Measurements from ENCODE around the gene NDUFC2. TPM values are rescaled to one million over a fixed set of nuclear protein-coding genes. Genes with fewer than 3 reads are reported as not detected.
"Not testable (repeated sequence)": the region's sequence is repeated elsewhere in the genome, so short reads cannot be mapped to it uniquely, and the experiment has no call there.

NDUFC2 gene
- total and polyA plus RNA-seq, 3 experiments from 2014 or later, result 189 to 220 (median 202) TPM

DNA sequence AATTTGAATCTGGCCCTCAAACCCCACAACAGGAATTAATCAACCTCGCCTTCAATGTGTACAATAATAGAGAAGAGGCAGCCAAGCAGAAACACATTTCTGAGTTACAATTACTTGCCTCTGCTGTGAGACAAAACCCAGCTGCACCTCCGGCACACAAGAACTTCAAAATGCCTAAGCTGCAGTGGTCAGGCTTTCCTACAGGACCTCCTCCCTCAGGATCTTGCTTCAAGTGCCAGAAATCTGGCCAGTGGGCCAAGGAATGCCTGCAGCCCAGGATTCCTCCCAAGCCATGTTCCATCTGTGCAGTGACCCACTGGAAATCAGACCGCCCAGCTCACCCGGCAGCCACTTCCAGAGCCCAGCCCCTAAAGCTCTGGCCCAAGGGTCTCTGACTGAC, 3.4 kb upstream of the NDUFC2 start:
- Histone ChIP-seq H3K27ac (ENCODE audit: low read depth, low read length) (no peak overlapping the region), H3K4me1 (ENCODE audit: insufficient read depth, low read length) (peaks cover 22% of the 10 kb centered on the region), H3K4me3 (ENCODE audit: low read length) (no peak overlapping the region), H3K36me3 (ENCODE audit: insufficient read depth, low read length) (no peaks in the 10 kb centered on the region), H3K9me3 (ENCODE audit: low read length) (no peaks in the 10 kb centered on the region), H3K27me3 (ENCODE audit: insufficient read depth, low read length, poor library complexity, severe bottlenecking) (no peaks in the 10 kb centered on the region)
- no peaks in the 10 kb centered on the region for H3K9me3 Mint-ChIP-seq
- no peak for DNase-seq
- H3K4me1 Mint-ChIP-seq, result peaks cover 28 to 40% (median 33%) of the 10 kb centered on the region in 3 donors
- POLR2A ChIA-PET, result no interaction called here
- peak overlapping the region in 1 of 8 donors; percentile 65 for H3K27ac Mint-ChIP-seq
- CTCF ChIA-PET, result no interaction called here
- H3K36me3 Mint-ChIP-seq, result peaks cover 0 to 13% (median 2%) of the 10 kb centered on the region in 3 donors
- H3K4me3 Mint-ChIP-seq, result no peak overlapping the region
- H3K27me3 Mint-ChIP-seq, result no peaks in the 10 kb centered on the region

DNA sequence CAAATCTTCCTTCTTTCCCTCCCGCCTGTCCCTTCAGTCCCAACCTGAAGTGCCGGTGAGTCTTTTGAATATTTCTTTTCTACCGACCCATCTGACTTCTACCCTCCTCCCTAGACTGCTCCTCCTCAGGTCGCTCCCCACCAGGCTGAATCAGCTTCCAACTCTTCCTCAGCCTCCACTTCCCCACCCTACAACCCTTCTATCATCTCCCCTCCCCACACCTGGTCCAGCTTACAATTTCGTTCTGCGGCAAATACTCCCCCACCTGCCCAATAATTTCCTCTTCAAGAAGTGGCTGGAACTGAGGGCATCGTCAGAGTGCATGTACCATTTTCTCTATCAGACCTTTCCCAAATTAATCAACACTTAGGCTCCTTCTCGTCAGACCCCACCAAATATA, 2.5 kb upstream of the NDUFC2 start:
- DNase-seq, result no peak
- Mint-ChIP-seq H3K27ac (peak overlapping the region in 3 of 8 donors; percentile 31 to 65 (median 38)), H3K27me3 (no peaks in the 10 kb centered on the region), H3K4me3 (peak overlapping the region in 5 of 7 donors; percentile 95 to 96 (median 96)), H3K9me3 (no peaks in the 10 kb centered on the region), H3K36me3 (peaks cover 0 to 15% (median 2%) of the 10 kb centered on the region in 3 donors), H3K4me1 (peaks cover 35 to 48% (median 41%) of the 10 kb centered on the region in 3 donors)
- CTCF ChIA-PET, result no interaction called here
- Histone ChIP-seq H3K9me3 (ENCODE audit: low read length) (no peaks in the 10 kb centered on the region), H3K4me3 (ENCODE audit: low read length) (no peak overlapping the region), H3K27ac (ENCODE audit: low read depth, low read length) (no peak overlapping the region), H3K36me3 (ENCODE audit: insufficient read depth, low read length) (no peaks in the 10 kb centered on the region), H3K4me1 (ENCODE audit: insufficient read depth, low read length) (peaks cover 31% of the 10 kb centered on the region), H3K27me3 (ENCODE audit: insufficient read depth, low read length, poor library complexity, severe bottlenecking) (no peaks in the 10 kb centered on the region)
- POLR2A ChIA-PET, result no interaction called here

DNA sequence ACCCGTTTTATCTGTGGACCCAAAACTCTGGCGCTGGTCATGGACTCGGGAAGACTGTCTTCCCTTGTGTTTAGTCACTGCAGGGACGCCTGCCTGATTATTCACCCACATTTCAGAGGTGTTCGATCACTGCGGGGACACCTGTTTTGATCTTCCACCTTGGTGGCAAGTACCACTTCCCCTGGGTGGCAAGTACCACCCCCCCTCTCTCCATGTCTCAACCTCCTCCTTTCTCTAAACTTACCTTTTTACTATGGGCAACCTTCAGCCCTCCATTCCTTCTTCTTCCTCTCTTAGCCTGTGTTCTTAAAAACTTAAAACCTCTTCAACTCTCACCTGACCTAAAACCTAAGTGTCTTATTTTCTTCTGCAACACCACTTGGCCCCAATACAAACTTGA, 1.9 kb upstream of the NDUFC2 start:
- Histone ChIP-seq H3K4me3 (ENCODE audit: low read length) (peak overlapping the region; percentile 6), H3K36me3 (ENCODE audit: insufficient read depth, low read length) (no peaks in the 10 kb centered on the region), H3K4me1 (ENCODE audit: insufficient read depth, low read length) (peaks cover 36% of the 10 kb centered on the region), H3K27ac (ENCODE audit: low read depth, low read length) (peak overlapping the region; percentile 83), H3K9me3 (ENCODE audit: low read length) (no peaks in the 10 kb centered on the region), H3K27me3 (ENCODE audit: insufficient read depth, low read length, poor library complexity, severe bottlenecking) (no peaks in the 10 kb centered on the region)
- CTCF ChIA-PET, result no interaction called here
- POLR2A ChIA-PET, result no interaction called here
- Mint-ChIP-seq H3K27ac (peak overlapping the region; percentile 39 to 88 (median 66)), H3K27me3 (no peaks in the 10 kb centered on the region), H3K9me3 (no peaks in the 10 kb centered on the region), H3K36me3 (peaks cover 0 to 17% (median 2%) of the 10 kb centered on the region in 3 donors), H3K4me1 (peaks cover 38 to 52% (median 45%) of the 10 kb centered on the region in 3 donors), H3K4me3 (peak overlapping the region in 6 of 7 donors; percentile 79 to 96 (median 96))
- peak in 2 of 5 donors; percentile 26 to 42 for DNase-seq

DNA sequence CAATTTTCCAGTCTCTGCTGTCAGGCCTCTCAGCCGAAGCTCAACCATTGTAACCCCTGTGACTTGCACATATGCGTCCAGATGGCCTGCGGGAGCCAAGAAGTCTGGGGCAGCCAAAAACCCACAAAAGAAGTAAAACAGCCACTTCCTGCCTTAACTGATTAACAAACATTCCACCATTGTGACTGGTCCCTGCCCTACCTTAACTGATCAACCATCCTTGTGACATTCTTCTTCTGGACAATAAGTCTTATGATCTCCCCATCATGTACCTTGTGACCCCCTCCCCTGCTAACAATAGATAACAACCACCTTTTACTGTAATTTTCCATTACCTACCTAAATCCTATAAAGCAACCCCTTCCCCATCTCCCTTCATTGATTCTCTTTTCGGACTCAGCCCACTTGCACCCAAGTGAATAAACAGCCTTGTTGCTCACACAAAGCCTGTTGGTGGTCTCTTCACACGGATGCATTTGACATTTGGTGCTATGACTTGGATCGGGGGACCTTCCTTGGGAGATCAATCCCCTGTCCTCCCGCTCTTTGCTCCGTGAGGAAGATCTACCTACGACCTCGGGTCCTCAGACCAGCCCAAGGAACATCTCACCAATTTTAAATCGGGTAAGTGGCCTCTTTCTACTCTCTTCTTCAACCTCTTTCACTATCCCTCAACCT, 1.3 kb upstream of the NDUFC2 start:
- Histone ChIP-seq H3K4me1 (ENCODE audit: insufficient read depth, low read length) (peaks cover 42% of the 10 kb centered on the region), H3K27me3 (ENCODE audit: insufficient read depth, low read length, poor library complexity, severe bottlenecking) (no peaks in the 10 kb centered on the region), H3K27ac (ENCODE audit: low read depth, low read length) (peak overlapping the region; percentile 83), H3K9me3 (ENCODE audit: low read length) (no peaks in the 10 kb centered on the region), H3K36me3 (ENCODE audit: insufficient read depth, low read length) (no peaks in the 10 kb centered on the region), H3K4me3 (ENCODE audit: low read length) (peak overlapping the region; percentile 82)
- Mint-ChIP-seq H3K27me3 (no peaks in the 10 kb centered on the region), H3K27ac (peak overlapping the region; percentile 39 to 90 (median 74)), H3K4me3 (peak overlapping the region in 6 of 7 donors; percentile 95 to 98 (median 96)), H3K4me1 (peaks cover 41 to 58% (median 51%) of the 10 kb centered on the region in 3 donors), H3K9me3 (no peaks in the 10 kb centered on the region), H3K36me3 (peaks cover 0 to 18% (median 2%) of the 10 kb centered on the region in 3 donors)
- CTCF ChIA-PET, result no interaction called here
- POLR2A ChIA-PET, result no interaction called here
- no peak for DNase-seq

DNA sequence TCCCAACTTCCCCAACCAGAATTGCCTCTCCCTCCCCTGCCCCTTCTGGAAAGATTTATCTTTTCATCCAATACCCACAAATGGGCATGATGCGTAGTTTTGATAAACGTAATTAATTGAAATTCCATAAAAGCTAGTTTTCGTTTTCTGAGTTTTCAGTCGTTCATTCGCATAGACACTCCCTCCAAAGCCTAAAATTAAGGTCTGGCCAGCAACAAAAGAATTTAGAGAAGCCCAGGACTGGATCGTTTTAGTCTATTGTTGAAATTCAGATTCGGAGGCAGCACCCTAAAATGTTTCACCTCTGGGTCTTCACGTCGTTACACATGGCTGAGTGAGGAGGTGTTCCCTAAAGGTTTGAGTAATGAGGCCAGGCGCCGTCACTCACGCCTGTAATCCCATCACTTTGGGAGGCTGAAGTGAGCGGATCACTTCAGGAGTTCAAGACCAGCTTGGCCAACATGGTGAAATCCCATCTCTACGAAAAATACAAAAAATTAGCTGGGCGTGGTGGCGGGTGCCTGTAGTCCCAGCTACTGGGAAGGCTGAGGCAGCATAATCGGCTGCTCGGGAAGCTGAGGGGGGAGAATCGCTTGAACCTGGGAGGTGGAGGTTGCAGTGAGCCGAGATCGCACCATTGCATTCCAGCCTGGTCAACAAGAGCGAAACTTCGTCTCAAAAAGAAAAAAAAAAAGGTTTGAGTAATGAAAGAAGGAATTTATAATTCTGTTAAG, 589 bp upstream of the NDUFC2 start:
- POLR2A ChIA-PET, result interaction anchor here (1.4 kb wide), 1 partner anchor 338 kb away, joined by 4 read pairs; the partner anchor contains the start of gene GAB2
- peaks cover 48% of the 10 kb centered on the region for H3K4me1 ChIP-seq (ENCODE audit: insufficient read depth, low read length)

DNA sequence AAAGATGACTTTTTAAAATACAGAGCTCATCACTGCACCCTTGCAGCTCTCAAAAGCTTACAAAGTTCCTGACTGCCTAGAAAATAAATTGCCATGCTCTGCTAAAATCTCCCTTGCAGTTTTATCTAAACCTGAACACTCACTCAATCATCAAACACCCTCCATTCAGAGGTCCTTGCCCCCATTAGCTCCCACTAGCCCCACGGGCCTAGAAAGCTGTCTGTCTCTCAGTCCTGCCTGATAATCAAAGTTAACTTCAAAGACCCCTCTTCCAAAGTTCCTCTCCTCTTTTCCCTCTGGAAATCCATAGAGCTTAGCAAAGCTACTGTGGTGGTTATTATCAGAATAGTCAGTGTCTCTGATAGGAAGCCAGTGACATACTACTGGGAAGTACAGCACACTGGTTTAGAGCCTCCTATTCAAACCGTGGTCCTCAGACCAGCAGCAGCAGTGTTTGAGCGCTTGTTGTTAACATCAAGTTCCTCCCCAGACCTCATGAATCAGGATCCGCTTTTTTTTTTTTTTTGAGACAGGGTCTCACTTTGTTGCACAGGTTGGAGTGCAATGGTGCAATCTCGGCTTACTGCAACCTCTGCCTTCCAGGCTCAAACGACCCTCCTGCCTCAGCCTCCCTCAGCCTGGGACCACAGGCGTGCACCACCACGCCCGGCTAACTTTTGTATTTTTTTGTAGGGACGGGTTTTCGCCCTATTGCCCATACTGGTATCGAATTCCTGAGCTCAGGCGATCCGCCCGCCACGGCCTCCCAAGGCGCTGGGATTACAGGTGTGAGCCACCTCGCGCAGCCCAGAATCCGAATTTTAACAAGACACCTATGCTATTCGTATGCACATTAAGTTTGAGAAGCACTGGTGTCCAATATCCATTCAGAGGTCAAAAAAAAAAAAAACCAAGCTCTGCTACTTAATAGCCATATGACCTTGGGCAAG, 1.2 kb downstream of the NDUFC2 start:
- H3K4me1 ChIP-seq (ENCODE audit: insufficient read depth, low read length), result peaks cover 48% of the 10 kb centered on the region
- peak overlapping the region in 6 of 7 donors; percentile 95 to 98 (median 96) for H3K4me3 Mint-ChIP-seq
- ChIA-PET CTCF (interaction anchor here (0.8 to 1.3 kb wide), 5 partner anchors 31 to 111 kb away, joined by 3 to 4 read pairs (median 3); partner anchors contain the start of gene ALG8), POLR2A (no interaction called here)
- peak overlapping the region; percentile 52 to 97 (median 93) for H3K27ac Mint-ChIP-seq
- no peak for DNase-seq
- H3K27ac ChIP-seq (ENCODE audit: low read depth, low read length), result peak overlapping the region; percentile 83
- peaks cover 53 to 78% (median 74%) of the 10 kb centered on the region in 3 donors for H3K4me1 Mint-ChIP-seq
- no peaks in the 10 kb centered on the region for H3K27me3 ChIP-seq (ENCODE audit: insufficient read depth, low read length, poor library complexity, severe bottlenecking)
- H3K36me3 ChIP-seq (ENCODE audit: insufficient read depth, low read length), result no peaks in the 10 kb centered on the region
- H3K9me3 Mint-ChIP-seq, result no peaks in the 10 kb centered on the region
- peaks cover 0 to 2% of the 10 kb centered on the region in 2 donors for H3K27me3 Mint-ChIP-seq
- H3K36me3 Mint-ChIP-seq, result peaks cover 0 to 27% (median 3%) of the 10 kb centered on the region in 3 donors
- no peaks in the 10 kb centered on the region for H3K9me3 ChIP-seq (ENCODE audit: low read length)
- peak overlapping the region; percentile 82 for H3K4me3 ChIP-seq (ENCODE audit: low read length)

More for the DNA sequence above, 589 bp upstream of the NDUFC2 start:
- DNase-seq, result no peak
- no peaks in the 10 kb centered on the region for H3K9me3 ChIP-seq (ENCODE audit: low read length)
- no peaks in the 10 kb centered on the region for H3K9me3 Mint-ChIP-seq
- no peaks in the 10 kb centered on the region for H3K27me3 Mint-ChIP-seq
- peak overlapping the region; percentile 31 to 95 (median 93) for H3K27ac Mint-ChIP-seq
- H3K4me3 Mint-ChIP-seq, result peak overlapping the region in 6 of 7 donors; percentile 95 to 98 (median 96)
- peaks cover 0 to 20% (median 3%) of the 10 kb centered on the region in 3 donors for H3K36me3 Mint-ChIP-seq
- no peaks in the 10 kb centered on the region for H3K27me3 ChIP-seq (ENCODE audit: insufficient read depth, low read length, poor library complexity, severe bottlenecking)
- peak overlapping the region; percentile 82 for H3K4me3 ChIP-seq (ENCODE audit: low read length)
- H3K36me3 ChIP-seq (ENCODE audit: insufficient read depth, low read length), result no peaks in the 10 kb centered on the region
- H3K4me1 Mint-ChIP-seq, result peaks cover 46 to 66% (median 58%) of the 10 kb centered on the region in 3 donors
- CTCF ChIA-PET, result no interaction called here
- peak overlapping the region; percentile 83 for H3K27ac ChIP-seq (ENCODE audit: low read depth, low read length)

DNA sequence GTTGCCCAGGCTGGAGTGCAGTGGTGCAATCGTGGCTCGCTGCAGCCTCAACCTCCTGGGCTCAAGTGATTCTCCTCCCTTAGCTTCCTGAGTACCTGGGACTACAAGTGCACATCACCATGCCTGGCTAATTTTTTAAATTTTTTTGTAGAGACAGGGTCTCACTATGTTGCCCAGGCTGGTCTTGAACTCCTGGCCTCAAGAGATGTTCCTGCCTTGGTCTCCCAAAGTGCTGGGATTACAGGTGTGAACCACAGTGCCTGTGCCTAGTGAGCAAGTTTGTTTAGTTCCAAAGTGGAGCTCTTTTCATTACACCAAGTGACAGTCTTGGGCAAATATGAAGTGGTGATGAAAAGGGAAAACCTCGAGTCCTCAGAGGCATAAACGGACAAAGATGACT, 2.1 kb downstream of the NDUFC2 start:
- peaks cover 54 to 82% (median 79%) of the 10 kb centered on the region in 3 donors for H3K4me1 Mint-ChIP-seq
- peaks cover 0 to 31% (median 3%) of the 10 kb centered on the region in 3 donors for H3K36me3 Mint-ChIP-seq
- H3K9me3 Mint-ChIP-seq; H3K9me3 ChIP-seq (ENCODE audit: low read length); H3K27me3 ChIP-seq (ENCODE audit: insufficient read depth, low read length, poor library complexity, severe bottlenecking); H3K27me3 Mint-ChIP-seq; POLR2A ChIA-PET; H3K36me3 ChIP-seq (ENCODE audit: insufficient read depth, low read length); DNase-seq: not testable (repeated sequence)
- CTCF ChIA-PET, result interaction anchor here (0.9 to 1.2 kb wide), 2 partner anchors 78 to 112 kb away, joined by 3 to 4 read pairs; no protein-coding TSS in a partner anchor
- H3K27ac ChIP-seq (ENCODE audit: low read depth, low read length), result peak overlapping the region; percentile 28
- peaks cover 48% of the 10 kb centered on the region for H3K4me1 ChIP-seq (ENCODE audit: insufficient read depth, low read length)
- peak overlapping the region in 6 of 7 donors; percentile 95 to 98 (median 96) for H3K4me3 Mint-ChIP-seq
- H3K4me3 ChIP-seq (ENCODE audit: low read length), result peak overlapping the region; percentile 82
- peak overlapping the region in 7 of 8 donors; percentile 30 to 95 (median 87) for H3K27ac Mint-ChIP-seq

Data from CD8-positive, alpha-beta memory T cell (primary cell).